Endothelial cell of umbilical vein (primary cell): ENCODE data around the gene PROZ. TPM values are rescaled to one million over a fixed set of nuclear protein-coding genes. Genes with fewer than 3 reads are reported as not detected.

Experiments
- BruUV-seq: library from RNA; stranded (reverse); fragments of 400-500 nt; replicated peaks from 2 replicates; lab custom pipeline; 2021; lab: Mats Ljungman, UMichigan
- CTCF ChIA-PET: fragments of 300-600, 350-600 bp; sonication (Branson Sonifier 250); formaldehyde crosslinking; loops from one replicate; lab custom pipeline; 2021; ENCODE audit warnings: antibody characterized with exemption, inconsistent platforms; lab: Charles Lee
- POLR2A ChIA-PET: fragments of 300-600, 350-600 bp; sonication (Branson Sonifier 250); formaldehyde crosslinking; loops from one replicate; lab custom pipeline; 2021; ENCODE audit warnings: antibody characterized with exemption, inconsistent platforms; lab: Charles Lee
- DNase-seq: peaks from one replicate; pipeline ENCODE4 v3.0.0-alpha.2; 2011; ENCODE audit warnings: low read depth, low spot score
- FAIRE-seq: peaks from 2 replicates; lab custom pipeline; 2011; peaks lifted over from hg19 to GRCh38; lab: Jason Lieb, UNC
- H2AFZ ChIP-seq: 2 replicates; pipeline ENCODE4 v1.6.0; 2012; ENCODE audit warnings: low read depth, low read length, control low read depth, inconsistent platforms
- H3K27ac ChIP-seq: 2 replicates; pipeline ENCODE4 v1.5.1; 2011; ENCODE audit warnings: low read depth, mild to moderate bottlenecking, control low read depth, low read length, moderate library complexity; ENCODE audit not compliant: insufficient read depth
- H3K27me3 ChIP-seq, 2 experiments: 2 replicates each; pipeline versions ENCODE4 v1.6.0 to v1.6.1; 2011; ENCODE audit warnings: low read length in 2 of 2, mixed read lengths in 1 of 2; ENCODE audit not compliant: control insufficient read depth in 2 of 2, insufficient read depth in 2 of 2
- H3K36me3 ChIP-seq, 2 experiments: 2 replicates in 1 of 2; 3 replicates in 1 of 2; pipeline ENCODE4 v1.5.1; 2011; ENCODE audit warnings: low read length in 2 of 2, mild to moderate bottlenecking in 1 of 2, moderate library complexity in 1 of 2; ENCODE audit not compliant: control insufficient read depth in 2 of 2, insufficient read depth in 2 of 2; ENCODE audit errors: extremely low read depth in 1 of 2
- H3K4me1 ChIP-seq: 3 replicates; pipeline ENCODE4 v1.5.1; 2011; ENCODE audit warnings: mild to moderate bottlenecking, low read length; ENCODE audit not compliant: control insufficient read depth, insufficient read depth; ENCODE audit errors: extremely low read depth
- H3K4me2 ChIP-seq: 2 replicates; pipeline ENCODE4 v1.6.1; 2011; ENCODE audit warnings: low read length, control low read depth, mixed read lengths; ENCODE audit not compliant: insufficient read depth
- H3K4me3 ChIP-seq, 3 experiments: fragments of 200-600 bp in 1 of 3; sonication (generic), shearing (Covaris generic) in 1 of 3; replicated peaks in 1 of 3; 2 replicates each; pipeline ENCODE4 v1.5.1; 2011 to 2016; ENCODE audit warnings: control low read depth in 3 of 3, low read length in 3 of 3, mild to moderate bottlenecking in 2 of 3, inconsistent platforms in 1 of 3, low read depth in 1 of 3, moderate library complexity in 1 of 3; ENCODE audit not compliant: insufficient read depth in 1 of 3
- H3K79me2 ChIP-seq: 2 replicates; pipeline ENCODE4 v1.6.0; 2012; ENCODE audit warnings: low read length, inconsistent platforms; ENCODE audit not compliant: control insufficient read depth, insufficient read depth
- H3K9ac ChIP-seq: replicated peaks from 2 replicates; pipeline ENCODE3; 2011; ENCODE audit warnings: low read length, control low read depth; ENCODE audit not compliant: insufficient read depth; ENCODE audit errors: extremely low read depth
- H3K9me1 ChIP-seq: replicated peaks from 3 replicates; pipeline ENCODE4 v1.6.0; 2011; ENCODE audit warnings: mild to moderate bottlenecking, low read length; ENCODE audit not compliant: control insufficient read depth, insufficient read depth; ENCODE audit errors: extremely low read depth
- H3K9me3 ChIP-seq: replicated peaks from 2 replicates; pipeline ENCODE4 v1.5.1; 2012; ENCODE audit warnings: low read length, inconsistent platforms; ENCODE audit not compliant: control insufficient read depth, insufficient read depth
- H4K20me1 ChIP-seq: replicated peaks from 2 replicates; pipeline ENCODE3; 2011; ENCODE audit warnings: mild to moderate bottlenecking, low read length; ENCODE audit not compliant: control insufficient read depth, insufficient read depth; ENCODE audit errors: extremely low read depth
- EZH2 ChIP-seq: IDR thresholded peaks from 2 replicates; pipeline ENCODE4 v1.6.1; 2012; ENCODE audit warnings: borderline replicate concordance, low read depth, mild to moderate bottlenecking, moderate library complexity, low read length, inconsistent platforms; ENCODE audit not compliant: severe bottlenecking
- FOS ChIP-seq: IDR thresholded peaks from 2 replicates; pipeline ENCODE4 v1.6.1; 2011; ENCODE audit warnings: mild to moderate bottlenecking, low read length, moderate library complexity, borderline replicate concordance; ENCODE audit not compliant: insufficient read depth
- GATA2 ChIP-seq: IDR thresholded peaks from 2 replicates; pipeline ENCODE4 v1.7.0; 2011; ENCODE audit warnings: low read depth, mild to moderate bottlenecking, moderate library complexity, mixed read lengths, low read length; ENCODE audit not compliant: insufficient read length, insufficient read depth
- POLR2AphosphoS5 ChIP-seq: IDR thresholded peaks from 2 replicates; pipeline ENCODE4 v1.6.1; 2012; ENCODE audit warnings: low read depth, mild to moderate bottlenecking, control low read depth, low read length, moderate library complexity; ENCODE audit not compliant: insufficient read depth
- dilution Hi-C: fragments of 300-500 bp; cut with MboI; formaldehyde crosslinking; loops from one replicate; pipeline ENCODE4 v1.15.0; 2019; ENCODE audit warnings: low sequenced_read_pairs; ENCODE audit not compliant: extremely low pct_ligation_motif_present
- intact Hi-C: fragments of 100-400 bp; cut with micrococcal nuclease; formaldehyde crosslinking; loops from one replicate; pipeline ENCODE4 v1.10.0; 2022
- polyA plus RNA-seq, 4 experiments: library from polyadenylated mRNA; depleted of rRNA in 3 of 4; stranded (reverse) in 3 of 4; unstranded in 1 of 4; fragments of >200 nt; gene quantifications; 2 replicates each; pipeline versions ENCODE4 v1.2.1 to v1.2.3, GENCODE V29; 2011 to 2012; ENCODE audit warnings: missing spikeins in 1 of 4
- total RNA-seq: library from RNA; stranded (reverse); gene quantifications from 2 replicates; pipeline ENCODE4 v1.2.3, GENCODE V29; 2021

The PROZ gene
- total and polyA plus RNA-seq, 2 donors (not counting 3 experiments of a cell fraction or from before 2014, with no cell fraction given): not detected

GRCh38 chr13:113120300-113121182, 37.9 kb upstream of the PROZ start:
- dilution Hi-C loops (no loop called here), intact Hi-C loops (no loop called here)
- no peaks in the 10 kb centered on the region for H3K36me3 ChIP-seq
- no peak overlapping the region for H2AFZ ChIP-seq
- no peak for TF ChIP-seq GATA2
- no peak for TF ChIP-seq EZH2
- no peak for TF ChIP-seq FOS
- H4K20me1 ChIP-seq: no peaks in the 10 kb centered on the region
- no peak for FAIRE-seq
- DNase-seq: no peak
- ChIA-PET POLR2A (no interaction called here), CTCF (no interaction called here)
- no peaks in the 10 kb centered on the region for H3K9me1 ChIP-seq
- no TSS peak for BruUV-seq
- H3K27ac ChIP-seq: no peak overlapping the region
- H3K4me1 ChIP-seq: no peaks in the 10 kb centered on the region
- no peak overlapping the region for H3K9ac ChIP-seq
- no peaks in the 10 kb centered on the region for H3K9me3 ChIP-seq
- no peak overlapping the region for H3K4me2 ChIP-seq
- H3K27me3 ChIP-seq: no peaks in the 10 kb centered on the region
- H3K79me2 ChIP-seq: no peaks in the 10 kb centered on the region
- H3K4me3 ChIP-seq: no peak overlapping the region

GRCh38 chr13:113121183-113121927, 37.1 kb upstream of the PROZ start:
- Histone ChIP-seq H3K36me3 (no peaks in the 10 kb centered on the region), H3K4me2 (no peak overlapping the region), H3K9me1 (no peaks in the 10 kb centered on the region), H3K9ac (no peak overlapping the region), H2AFZ (no peak overlapping the region), H3K9me3 (no peaks in the 10 kb centered on the region), H3K4me3 (no peak overlapping the region), H4K20me1 (no peaks in the 10 kb centered on the region), H3K27me3 (no peaks in the 10 kb centered on the region), H3K4me1 (no peaks in the 10 kb centered on the region), H3K27ac (no peak overlapping the region), H3K79me2 (no peaks in the 10 kb centered on the region)
- DNase-seq: no peak
- POLR2A ChIA-PET: no interaction called here
- dilution Hi-C loops (no loop called here), intact Hi-C loops (no loop called here)
- no peak for TF ChIP-seq POLR2AphosphoS5
- BruUV-seq: no TSS peak
- FAIRE-seq: no peak
- CTCF ChIA-PET: no interaction called here
